GM21360 (cell line): Measurements from ENCODE around the gene PAQR9.
A peak's percentile ranks its signal among the peaks of the same experiment; 100 is the strongest.

ENCODE experiments used
- ATAC-seq: cut with Tn5 transposase; IDR thresholded peaks from one replicate; pipeline ENCODE4 v1.9.1; 2021; ENCODE audit warnings: mild to moderate bottlenecking, moderate library complexity; ENCODE audit not compliant: unreplicated experiment

The PAQR9 gene

GRCh38 chr3:142952272-142953193, 10.9 kb downstream of the PAQR9 start:
- ATAC-seq = no peak

- no peak for ATAC-seq
These were observed 11.7 kb downstream of the PAQR9 start for GRCh38 chr3:142951794-142952193.

GRCh38 chr3:142950972-142951371, 12.5 kb downstream of the PAQR9 start:
- ATAC-seq = no peak

GRCh38 chr3:142947799-142948575, 15.5 kb downstream of the PAQR9 start:
- no peak for ATAC-seq

GRCh38 chr3:142947352-142947751, 16.1 kb downstream of the PAQR9 start:
- ATAC-seq = no peak

GRCh38 chr3:142946861-142947260, 16.6 kb downstream of the PAQR9 start:
- ATAC-seq = no peak

- ATAC-seq = no peak
These were observed 18.5 kb downstream of the PAQR9 start for GRCh38 chr3:142945023-142945422.

- no peak for ATAC-seq
These were observed 19.1 kb downstream of the PAQR9 start for GRCh38 chr3:142944342-142944741.

- no peak for ATAC-seq
These were observed 19.6 kb downstream of the PAQR9 start for GRCh38 chr3:142943870-142944269.

- no peak for ATAC-seq
These were observed 20.1 kb downstream of the PAQR9 start for GRCh38 chr3:142943349-142943748.

- no peak for ATAC-seq
These were observed 21.9 kb downstream of the PAQR9 start for GRCh38 chr3:142941373-142942123.

GRCh38 chr3:142940472-142940871, 23.0 kb downstream of the PAQR9 start:
- no peak for ATAC-seq

GRCh38 chr3:142940000-142940399, 23.5 kb downstream of the PAQR9 start:
- no peak for ATAC-seq

GRCh38 chr3:142935963-142936362, 27.5 kb downstream of the PAQR9 start:
- ATAC-seq = no peak

- no peak for ATAC-seq
These were observed 28.6 kb downstream of the PAQR9 start for GRCh38 chr3:142934887-142935269.

GRCh38 chr3:142934128-142934886, 29.2 kb downstream of the PAQR9 start:
- no peak for ATAC-seq

- peak; percentile 91 for ATAC-seq
These were observed 32.3 kb downstream of the PAQR9 start for GRCh38 chr3:142931222-142931621.

GRCh38 chr3:142930463-142930862, 33.0 kb downstream of the PAQR9 start:
- no peak for ATAC-seq

GRCh38 chr3:142929890-142930289, 33.6 kb downstream of the PAQR9 start:
- ATAC-seq = no peak

GRCh38 chr3:142929109-142929508, 34.4 kb downstream of the PAQR9 start:
- no peak for ATAC-seq
